ENCODE results near the gene NR2F2. TPM values are rescaled to one million over a fixed set of nuclear protein-coding genes. Genes with fewer than 3 reads are reported as not detected.

Gene NR2F2
- total RNA-seq, 1 experiment from 2014 or later = 72.1 TPM

GRCh38 chr15:96316953-96317629, 13.4 kb upstream of the NR2F2 start:
- TF ChIP-seq CTCF (conservative IDR thresholded peaks at IDR 0.05) = no peak
- no peak overlapping the region for H3K27ac ChIP-seq
- H3K9me2 ChIP-seq (ENCODE audit: insufficient read depth) = no peaks in the 10 kb centered on the region
- CTCF ChIA-PET = no interaction called here
- POLR2A ChIA-PET (ENCODE audit: unreplicated experiment) = interaction anchor here (0.6 kb wide), 2 partner anchors 586 to 618 kb away, joined by 5 to 6 read pairs; no protein-coding TSS in a partner anchor
- DNase-seq = no peak
- intact Hi-C loops (cut with micrococcal nuclease; ENCODE audit: unreplicated experiment) = no loop called here
- no peak overlapping the region for H3K4me2 ChIP-seq
- H3K4me1 ChIP-seq (replicated peaks; ENCODE audit: insufficient read depth) = peaks cover 13% of the 10 kb centered on the region
- no peaks in the 10 kb centered on the region for H3K9me3 ChIP-seq (ENCODE audit: insufficient read depth, low read depth)
- H3F3A ChIP-seq (ENCODE audit: insufficient read depth, low read depth) = peaks cover 11% of the 10 kb centered on the region
- no peaks in the 10 kb centered on the region for H3K27me3 ChIP-seq (ENCODE audit: insufficient read depth, low read depth)
- H4K20me1 ChIP-seq (ENCODE audit: insufficient read depth) = 0 out of 2 replicates have a peak, but pooled peaks cover 3% of the 10 kb centered on the region
- H3K79me2 ChIP-seq (ENCODE audit: low read depth) = no peaks in the 10 kb centered on the region
- H2AFZ ChIP-seq = no peak overlapping the region
- H3K36me3 ChIP-seq (ENCODE audit: low read depth) = no peaks in the 10 kb centered on the region
- no peak overlapping the region for H3K4me3 ChIP-seq
- no TSS peak for BruUV-seq (replicated peaks)

- Histone ChIP-seq H3K4me2 (no peak overlapping the region), H3K36me3 (ENCODE audit: low read depth) (no peaks in the 10 kb centered on the region), H2AFZ (no peak overlapping the region), H3K9me3 (ENCODE audit: insufficient read depth, low read depth) (no peaks in the 10 kb centered on the region), H3K27ac (no peak overlapping the region), H3K27me3 (ENCODE audit: insufficient read depth, low read depth) (no peaks in the 10 kb centered on the region), H3K4me3 (no peak overlapping the region), H3K4me1 (replicated peaks; ENCODE audit: insufficient read depth) (peaks cover 18% of the 10 kb centered on the region), H3K9me2 (ENCODE audit: insufficient read depth) (no peaks in the 10 kb centered on the region), H4K20me1 (ENCODE audit: insufficient read depth) (0 out of 2 replicates have a peak, but pooled peaks cover 3% of the 10 kb centered on the region), H3K79me2 (ENCODE audit: low read depth) (no peaks in the 10 kb centered on the region), H3F3A (ENCODE audit: insufficient read depth, low read depth) (peaks cover 15% of the 10 kb centered on the region)
- no peak for TF ChIP-seq CTCF (conservative IDR thresholded peaks at IDR 0.05)
- no peak for TF ChIP-seq EZH2 (IDR thresholded peaks at IDR 0.05; ENCODE audit: low read depth)
- CTCF ChIA-PET = no interaction called here
- POLR2A ChIA-PET (ENCODE audit: unreplicated experiment) = no interaction called here
- intact Hi-C loops (cut with micrococcal nuclease; ENCODE audit: unreplicated experiment) = loop anchor here (10.0 kb wide), 1 partner anchor 685 kb away; no protein-coding TSS in a partner anchor
- BruUV-seq (replicated peaks) = no TSS peak
- no peak for DNase-seq
Measured at GRCh38 chr15:96320107-96320506, 10.4 kb upstream of the NR2F2 start.

- no peaks in the 10 kb centered on the region for H3K9me3 ChIP-seq (ENCODE audit: insufficient read depth, low read depth)
- no peak for DNase-seq
- POLR2A ChIA-PET (ENCODE audit: unreplicated experiment) = no interaction called here
- no peaks in the 10 kb centered on the region for H3K36me3 ChIP-seq (ENCODE audit: low read depth)
- no peak overlapping the region for H2AFZ ChIP-seq
- peaks cover 24% of the 10 kb centered on the region for H3F3A ChIP-seq (ENCODE audit: insufficient read depth, low read depth)
- H3K4me3 ChIP-seq = no peak overlapping the region
- H4K20me1 ChIP-seq (ENCODE audit: insufficient read depth) = 0 out of 2 replicates have a peak, but pooled peaks cover 3% of the 10 kb centered on the region
- H3K27ac ChIP-seq = no peak overlapping the region
- TF ChIP-seq EZH2 (IDR thresholded peaks at IDR 0.05; ENCODE audit: low read depth) = no peak
- TF ChIP-seq CTCF (conservative IDR thresholded peaks at IDR 0.05) = no peak
- intact Hi-C loops (cut with micrococcal nuclease; ENCODE audit: unreplicated experiment) = loop anchor here (10.0 kb wide), 1 partner anchor 686 kb away; no protein-coding TSS in a partner anchor
- 0 out of 2 replicates have a peak, but pooled peaks cover under 1% of the 10 kb centered on the region for H3K79me2 ChIP-seq (ENCODE audit: low read depth)
- CTCF ChIA-PET = interaction anchor here (0.7 kb wide), 1 partner anchor 71 kb away, joined by 8 read pairs; no protein-coding TSS in a partner anchor
- no peaks in the 10 kb centered on the region for H3K27me3 ChIP-seq (ENCODE audit: insufficient read depth, low read depth)
- H3K4me2 ChIP-seq = no peak overlapping the region
- H3K9me2 ChIP-seq (ENCODE audit: insufficient read depth) = no peaks in the 10 kb centered on the region
- peaks cover 22% of the 10 kb centered on the region for H3K4me1 ChIP-seq (replicated peaks; ENCODE audit: insufficient read depth)
- BruUV-seq (replicated peaks) = no TSS peak
Measured at GRCh38 chr15:96320703-96321638, 9.5 kb upstream of the NR2F2 start.
